GM19238 (cell line): Measurements from ENCODE around the gene OR52L1.

Source experiments
- DNase-seq: peaks from one replicate; pipeline ENCODE4 v3.0.0; 2011; ENCODE audit warnings: low spot score; ENCODE audit not compliant: insufficient read length

Gene OR52L1

DNA sequence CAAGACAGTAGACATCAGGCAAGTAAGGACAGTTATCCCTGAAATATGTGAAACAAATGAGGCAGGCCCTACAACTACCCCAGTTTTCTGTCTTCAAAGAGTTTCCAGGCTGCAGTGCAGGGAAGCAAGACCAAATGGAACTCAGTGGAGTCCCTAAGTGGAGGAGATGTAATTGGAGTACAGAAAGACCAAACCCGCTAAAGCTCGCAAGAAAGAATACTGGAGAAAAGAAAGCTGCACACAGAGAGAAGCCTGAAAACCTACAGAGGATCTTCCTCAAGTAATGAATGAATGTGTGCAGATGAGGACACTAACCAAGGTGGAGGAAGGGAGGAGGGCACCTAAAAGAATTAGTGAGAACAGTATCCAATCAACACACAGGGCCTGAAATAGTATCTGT is 46.0 kb downstream of the OR52L1 start:
- no peak for DNase-seq

- DNase-seq = no peak
Measured at GRCh38 chr11:5938603-5938965, 48.2 kb downstream of the OR52L1 start.

DNA sequence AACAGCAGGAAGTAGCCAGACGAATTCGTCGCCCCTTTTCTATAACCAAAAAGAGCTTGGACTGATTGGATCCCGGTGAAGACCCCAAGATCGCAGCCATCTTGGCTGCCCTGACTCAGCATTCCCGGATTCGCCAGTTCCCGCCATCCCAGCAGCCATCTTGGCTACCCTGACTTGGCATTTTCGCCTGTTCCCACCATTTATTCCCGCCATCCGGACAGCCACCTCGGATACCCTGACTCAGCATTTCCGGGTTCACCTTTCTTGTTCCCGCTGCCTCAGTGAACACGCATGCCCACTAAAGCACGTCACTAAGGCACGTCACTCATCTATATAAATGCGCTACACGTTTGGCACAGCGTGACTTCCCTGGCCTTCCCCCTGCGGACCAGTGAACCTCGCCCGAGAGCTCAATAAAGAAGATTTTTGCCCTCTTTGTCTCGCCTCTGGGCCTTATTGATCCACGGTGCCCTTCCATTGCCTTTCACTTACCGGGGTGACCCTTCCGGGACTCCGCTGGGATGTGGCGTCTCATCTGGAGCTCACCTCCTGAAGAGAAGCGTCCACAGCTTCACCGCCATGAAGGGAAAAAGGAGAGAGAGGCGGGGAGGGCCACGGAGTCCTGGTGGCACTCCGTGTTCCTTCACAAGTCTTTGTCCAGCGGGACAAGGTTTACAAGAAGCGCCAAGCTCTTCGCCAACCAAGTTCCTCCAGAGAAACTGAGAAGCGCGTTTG is 48.8 kb downstream of the OR52L1 start:
- no peak for DNase-seq
